ENCODE measurements around the gene KIAA1958.
A peak's percentile ranks its signal among the peaks of the same experiment; 100 is the strongest.

Gene KIAA1958

GRCh38 chr9:112445196-112445595 lies 41.4 kb upstream of the KIAA1958 start:
- H3K4me3 ChIP-seq (ENCODE audit: control insufficient read depth, low read depth, low read length), result no peak overlapping the region
- TF ChIP-seq CTCF (IDR thresholded peaks at IDR 0.05; ENCODE audit: control insufficient read depth, insufficient read depth, low read depth, low read length, missing control alignments), result no peak
- DNase-seq (ENCODE audit: low read depth), result no peak

- DNase-seq (ENCODE audit: low read depth), result no peak
- H3K4me3 ChIP-seq (ENCODE audit: control insufficient read depth, low read depth, low read length), result no peak overlapping the region
- no peak for TF ChIP-seq CTCF (IDR thresholded peaks at IDR 0.05; ENCODE audit: control insufficient read depth, insufficient read depth, low read depth, low read length, missing control alignments)
Observed at GRCh38 chr9:112446080-112446479, 40.5 kb upstream of the KIAA1958 start.

- H3K4me3 ChIP-seq (ENCODE audit: control insufficient read depth, low read depth, low read length), result no peak overlapping the region
- no peak for TF ChIP-seq CTCF (IDR thresholded peaks at IDR 0.05; ENCODE audit: control insufficient read depth, insufficient read depth, low read depth, low read length, missing control alignments)
- DNase-seq (ENCODE audit: low read depth), result no peak
Observed at GRCh38 chr9:112446526-112446925, 40.1 kb upstream of the KIAA1958 start.

- no peak overlapping the region for H3K4me3 ChIP-seq (ENCODE audit: control insufficient read depth, low read depth, low read length)
- no peak for TF ChIP-seq CTCF (IDR thresholded peaks at IDR 0.05; ENCODE audit: control insufficient read depth, insufficient read depth, low read depth, low read length, missing control alignments)
- DNase-seq (ENCODE audit: low read depth), result peak; percentile 76
Observed at GRCh38 chr9:112447283-112447761, 39.3 kb upstream of the KIAA1958 start.

GRCh38 chr9:112462855-112463254 lies 23.8 kb upstream of the KIAA1958 start:
- DNase-seq (ENCODE audit: low read depth), result no peak
- no peak overlapping the region for H3K4me3 ChIP-seq (ENCODE audit: control insufficient read depth, low read depth, low read length)
- TF ChIP-seq CTCF (IDR thresholded peaks at IDR 0.05; ENCODE audit: control insufficient read depth, insufficient read depth, low read depth, low read length, missing control alignments), result no peak

- no peak for TF ChIP-seq CTCF (IDR thresholded peaks at IDR 0.05; ENCODE audit: control insufficient read depth, insufficient read depth, low read depth, low read length, missing control alignments)
- no peak for DNase-seq (ENCODE audit: low read depth)
- no peak overlapping the region for H3K4me3 ChIP-seq (ENCODE audit: control insufficient read depth, low read depth, low read length)
Observed at GRCh38 chr9:112465352-112465751, 21.3 kb upstream of the KIAA1958 start.

- H3K4me3 ChIP-seq (ENCODE audit: control insufficient read depth, low read depth, low read length), result no peak overlapping the region
- no peak for DNase-seq (ENCODE audit: low read depth)
- no peak for TF ChIP-seq CTCF (IDR thresholded peaks at IDR 0.05; ENCODE audit: control insufficient read depth, insufficient read depth, low read depth, low read length, missing control alignments)
Observed at GRCh38 chr9:112472996-112473395, 13.6 kb upstream of the KIAA1958 start.
